ENCODE results near the gene PADI4. TPM values are rescaled to one million over a fixed set of nuclear protein-coding genes. Genes with fewer than 3 reads are reported as not detected.

The PADI4 gene
- total RNA-seq, 1 donor from 2014 or later = not detected

GRCh38 chr1:17263936-17264335 lies 44.1 kb upstream of the PADI4 start:
- no peak for TF ChIP-seq CTCF (IDR thresholded peaks at IDR 0.05; ENCODE audit: partially characterized antibody, unreplicated experiment)
- Mint-ChIP-seq H3K36me3 (ENCODE audit: unreplicated experiment) (peaks cover 6% of the 10 kb centered on the region), H3K4me1 (ENCODE audit: low read depth, unreplicated experiment) (no peaks in the 10 kb centered on the region), H3K27ac (ENCODE audit: unreplicated experiment) (no peak overlapping the region), H3K4me3 (ENCODE audit: unreplicated experiment) (no peak overlapping the region), H3K27me3 (ENCODE audit: unreplicated experiment) (peaks cover 2% of the 10 kb centered on the region), H3K9me3 (ENCODE audit: unreplicated experiment) (peaks cover 4% of the 10 kb centered on the region)
- DNase-seq = no peak

GRCh38 chr1:17264470-17264869 lies 43.5 kb upstream of the PADI4 start:
- no peak for TF ChIP-seq CTCF (IDR thresholded peaks at IDR 0.05; ENCODE audit: partially characterized antibody, unreplicated experiment)
- H3K27ac Mint-ChIP-seq (ENCODE audit: unreplicated experiment) = no peak overlapping the region
- no peak overlapping the region for H3K4me3 Mint-ChIP-seq (ENCODE audit: unreplicated experiment)
- peaks cover 6% of the 10 kb centered on the region for H3K36me3 Mint-ChIP-seq (ENCODE audit: unreplicated experiment)
- H3K4me1 Mint-ChIP-seq (ENCODE audit: low read depth, unreplicated experiment) = no peaks in the 10 kb centered on the region
- peaks cover 2% of the 10 kb centered on the region for H3K27me3 Mint-ChIP-seq (ENCODE audit: unreplicated experiment)
- no peak for DNase-seq
- peaks cover 4% of the 10 kb centered on the region for H3K9me3 Mint-ChIP-seq (ENCODE audit: unreplicated experiment)

- H3K4me1 Mint-ChIP-seq (ENCODE audit: low read depth, unreplicated experiment) = no peaks in the 10 kb centered on the region
- no peak overlapping the region for H3K27ac Mint-ChIP-seq (ENCODE audit: unreplicated experiment)
- H3K4me3 Mint-ChIP-seq (ENCODE audit: unreplicated experiment) = no peak overlapping the region
- H3K9me3 Mint-ChIP-seq (ENCODE audit: unreplicated experiment) = peaks cover 4% of the 10 kb centered on the region
- peaks cover 2% of the 10 kb centered on the region for H3K27me3 Mint-ChIP-seq (ENCODE audit: unreplicated experiment)
- no peak for DNase-seq
- H3K36me3 Mint-ChIP-seq (ENCODE audit: unreplicated experiment) = peaks cover 6% of the 10 kb centered on the region
- no peak for TF ChIP-seq CTCF (IDR thresholded peaks at IDR 0.05; ENCODE audit: partially characterized antibody, unreplicated experiment)
Measured at GRCh38 chr1:17265162-17265561, 42.8 kb upstream of the PADI4 start.

- peaks cover 4% of the 10 kb centered on the region for H3K9me3 Mint-ChIP-seq (ENCODE audit: unreplicated experiment)
- no peak for TF ChIP-seq CTCF (IDR thresholded peaks at IDR 0.05; ENCODE audit: partially characterized antibody, unreplicated experiment)
Measured at GRCh38 chr1:17265950-17266349, 42.0 kb upstream of the PADI4 start.

GRCh38 chr1:17270891-17271765 lies 36.9 kb upstream of the PADI4 start:
- Mint-ChIP-seq H3K27me3 (ENCODE audit: unreplicated experiment) (peaks cover 2% of the 10 kb centered on the region), H3K4me3 (ENCODE audit: unreplicated experiment) (no peak overlapping the region), H3K4me1 (ENCODE audit: low read depth, unreplicated experiment) (no peaks in the 10 kb centered on the region), H3K27ac (ENCODE audit: unreplicated experiment) (no peak overlapping the region), H3K36me3 (ENCODE audit: unreplicated experiment) (no peaks in the 10 kb centered on the region), H3K9me3 (ENCODE audit: unreplicated experiment) (peaks cover 4% of the 10 kb centered on the region)
- no peak for DNase-seq
- no peak for TF ChIP-seq CTCF (IDR thresholded peaks at IDR 0.05; ENCODE audit: partially characterized antibody, unreplicated experiment)

More at GRCh38 chr1:17265950-17266349, 42.0 kb upstream of the PADI4 start:
- H3K4me3 Mint-ChIP-seq (ENCODE audit: unreplicated experiment) = no peak overlapping the region
- no peak for DNase-seq
- no peak overlapping the region for H3K27ac Mint-ChIP-seq (ENCODE audit: unreplicated experiment)
- H3K4me1 Mint-ChIP-seq (ENCODE audit: low read depth, unreplicated experiment) = no peaks in the 10 kb centered on the region
- peaks cover 2% of the 10 kb centered on the region for H3K27me3 Mint-ChIP-seq (ENCODE audit: unreplicated experiment)
- H3K36me3 Mint-ChIP-seq (ENCODE audit: unreplicated experiment) = peaks cover 6% of the 10 kb centered on the region
